Measurements from ENCODE around the gene ORMDL3.
A peak's percentile ranks its signal among the peaks of the same experiment; 100 is the strongest.
"Not testable (repeated sequence)": the region's sequence is repeated elsewhere in the genome, so short reads cannot be mapped to it uniquely, and the experiment has no call there.

Gene ORMDL3

GRCh38 chr17:39894681-39895376, 32.6 kb downstream of the ORMDL3 start:
- no peak for TF ChIP-seq REST (IDR thresholded peaks at IDR 0.05; ENCODE audit: insufficient replicate concordance, low read depth)
- no peak for TF ChIP-seq CTCF (IDR thresholded peaks at IDR 0.05; ENCODE audit: insufficient read depth, low read length)
- TF ChIP-seq GABPA (IDR thresholded peaks at IDR 0.05; ENCODE audit: low read depth), result no peak
- no peak for TF ChIP-seq POLR2AphosphoS5 (IDR thresholded peaks at IDR 0.05; ENCODE audit: low read depth)
- TF ChIP-seq SPI1 (IDR thresholded peaks at IDR 0.05; ENCODE audit: borderline replicate concordance, low read depth), result peak; percentile 27; the same call in 1 of the 2 replicates
- H3K27me3 ChIP-seq (ENCODE audit: insufficient read depth, poor library complexity, severe bottlenecking), result no peaks in the 10 kb centered on the region
- DNase-seq (ENCODE audit: low read depth in 1 of 2, low spot score in 1 of 2), result peak in 1 of 2 experiments; percentile 37
- no peak overlapping the region for H3K4me3 ChIP-seq (replicated peaks; ENCODE audit: insufficient read depth, low read length)
- H3K27ac ChIP-seq (replicated peaks), result no peak overlapping the region; the same call in 1 of the 2 replicates

GRCh38 chr17:39889200-39889599, 38.2 kb downstream of the ORMDL3 start:
- Histone ChIP-seq H3K27ac (replicated peaks) (no peak overlapping the region), H3K4me3 (replicated peaks; ENCODE audit: insufficient read depth, low read length) (no peak overlapping the region), H3K27me3 (ENCODE audit: insufficient read depth, poor library complexity, severe bottlenecking) (no peaks in the 10 kb centered on the region)
- TF ChIP-seq CTCF (IDR thresholded peaks at IDR 0.05; ENCODE audit: insufficient read depth, low read length), result no peak
- no peak for TF ChIP-seq SPI1 (IDR thresholded peaks at IDR 0.05; ENCODE audit: borderline replicate concordance, low read depth)
- TF ChIP-seq REST (IDR thresholded peaks at IDR 0.05; ENCODE audit: insufficient replicate concordance, low read depth), result no peak
- TF ChIP-seq GABPA (IDR thresholded peaks at IDR 0.05; ENCODE audit: low read depth), result no peak
- no peak for TF ChIP-seq POLR2AphosphoS5 (IDR thresholded peaks at IDR 0.05; ENCODE audit: low read depth)
- DNase-seq (ENCODE audit: low read depth in 1 of 2, low spot score in 1 of 2), result no peak

- Histone ChIP-seq H3K4me3 (replicated peaks; ENCODE audit: insufficient read depth, low read length) (no peak overlapping the region), H3K27ac (replicated peaks) (no peak overlapping the region), H3K27me3 (ENCODE audit: insufficient read depth, poor library complexity, severe bottlenecking) (no peaks in the 10 kb centered on the region)
- no peak for DNase-seq (ENCODE audit: low read depth in 1 of 2, low spot score in 1 of 2)
- TF ChIP-seq REST (IDR thresholded peaks at IDR 0.05; ENCODE audit: insufficient replicate concordance, low read depth), result no peak
- TF ChIP-seq GABPA (IDR thresholded peaks at IDR 0.05; ENCODE audit: low read depth), result no peak
- no peak for TF ChIP-seq CTCF (IDR thresholded peaks at IDR 0.05; ENCODE audit: insufficient read depth, low read length)
- TF ChIP-seq POLR2AphosphoS5 (IDR thresholded peaks at IDR 0.05; ENCODE audit: low read depth), result no peak
These were observed 40.3 kb downstream of the ORMDL3 start for GRCh38 chr17:39887078-39887477.

GRCh38 chr17:39886102-39886501, 41.3 kb downstream of the ORMDL3 start:
- not testable (repeated sequence) for DNase-seq (ENCODE audit: low read depth in 1 of 2, low spot score in 1 of 2); H3K27ac ChIP-seq (replicated peaks); H3K27me3 ChIP-seq (ENCODE audit: insufficient read depth, poor library complexity, severe bottlenecking)

More at GRCh38 chr17:39886102-39886501, 41.3 kb downstream of the ORMDL3 start:
- not testable (repeated sequence) for H3K4me3 ChIP-seq (replicated peaks; ENCODE audit: insufficient read depth, low read length)

Data from HL-60 (cell line).